Measurements from ENCODE around the gene AP2B1.

AP2B1 gene

GRCh38 chr17:35717475-35717874 is 130.4 kb downstream of the AP2B1 start:
- no peak overlapping the region for H3K18ac ChIP-seq (ENCODE audit: low read length)
- no peak overlapping the region for H2BK12ac ChIP-seq (ENCODE audit: low read length)
- H3K4me1 ChIP-seq (ENCODE audit: control insufficient read depth in 2 of 2, insufficient read depth in 1 of 2, low read depth in 1 of 2, low read length in 2 of 2): peaks cover 9 to 19% of the 10 kb centered on the region in 2 donors
- H3K36me3 ChIP-seq (replicated peaks in 1 of 2; ENCODE audit: control insufficient read depth in 2 of 2, insufficient read depth in 2 of 2, low read length in 2 of 2): peaks cover 9 to 70% of the 10 kb centered on the region in 2 donors
- no peak overlapping the region for H4K91ac ChIP-seq (ENCODE audit: low read depth, low read length, poor library complexity)
- no peak overlapping the region for H2AFZ ChIP-seq (ENCODE audit: low read length)
- DNase-seq (ENCODE audit: low spot score): no peak
- H3K4ac ChIP-seq (ENCODE audit: low read length): no peak overlapping the region
- no peaks in the 10 kb centered on the region for H3K27me3 ChIP-seq (ENCODE audit: control insufficient read depth in 3 of 3, insufficient read depth in 3 of 3, low read depth in 1 of 3, low read length in 3 of 3)
- H2BK15ac ChIP-seq (ENCODE audit: low read length): no peak overlapping the region
- H2AK5ac ChIP-seq (ENCODE audit: low read depth, low read length): no peak overlapping the region
- no peak overlapping the region for H3K14ac ChIP-seq (ENCODE audit: low read length)
- WGBS, 2 donors (ENCODE audit: extremely low coverage in 2 of 2, insufficient read length in 2 of 2, insufficient replicate concordance in 1 of 2): no CpG with 5 or more reads among the region's 2 CpGs
- no peaks in the 10 kb centered on the region for H3K9me3 ChIP-seq (replicated peaks in 1 of 2; ENCODE audit: control insufficient read depth in 2 of 2, insufficient read depth in 1 of 2, low read depth in 1 of 2, low read length in 2 of 2)
- H2BK5ac ChIP-seq (ENCODE audit: low read length): no peak overlapping the region
- H2BK120ac ChIP-seq (ENCODE audit: low read depth, low read length): no peak overlapping the region
- no peak overlapping the region for H3K23ac ChIP-seq (ENCODE audit: low read depth, low read length, poor library complexity)
- no peaks in the 10 kb centered on the region for H3K79me1 ChIP-seq (ENCODE audit: low read depth, low read length)
- no peak overlapping the region for H3K4me2 ChIP-seq (ENCODE audit: insufficient read depth, low read length, poor library complexity, severe bottlenecking)
- H3K4me3 ChIP-seq (ENCODE audit: low read length in 2 of 2): no peak overlapping the region
- H3K9ac ChIP-seq (ENCODE audit: low read depth, low read length, poor library complexity): no peak overlapping the region
- no peak overlapping the region for H4K8ac ChIP-seq (ENCODE audit: low read depth, low read length)
- no peak overlapping the region for H3K27ac ChIP-seq (replicated peaks; ENCODE audit: low read length)

- H3K27me3 ChIP-seq (ENCODE audit: control insufficient read depth in 3 of 3, insufficient read depth in 3 of 3, low read depth in 1 of 3, low read length in 3 of 3): no peaks in the 10 kb centered on the region
- H3K27ac ChIP-seq (replicated peaks; ENCODE audit: low read length): no peak overlapping the region
- H2BK5ac ChIP-seq (ENCODE audit: low read length): no peak overlapping the region
- no CpG with 5 or more reads among the region's 2 CpGs for WGBS, 2 donors (ENCODE audit: extremely low coverage in 2 of 2, insufficient read length in 2 of 2, insufficient replicate concordance in 1 of 2)
- no peak overlapping the region for H3K9ac ChIP-seq (ENCODE audit: low read depth, low read length, poor library complexity)
- no peak overlapping the region for H2AK5ac ChIP-seq (ENCODE audit: low read depth, low read length)
- H3K36me3 ChIP-seq (replicated peaks in 1 of 2; ENCODE audit: control insufficient read depth in 2 of 2, insufficient read depth in 2 of 2, low read length in 2 of 2): peaks cover 12 to 77% of the 10 kb centered on the region in 2 donors
- H3K23ac ChIP-seq (ENCODE audit: low read depth, low read length, poor library complexity): no peak overlapping the region
- no peak overlapping the region for H3K4ac ChIP-seq (ENCODE audit: low read length)
- no peak overlapping the region for H4K91ac ChIP-seq (ENCODE audit: low read depth, low read length, poor library complexity)
- no peaks in the 10 kb centered on the region for H3K4me1 ChIP-seq (ENCODE audit: control insufficient read depth in 2 of 2, insufficient read depth in 1 of 2, low read depth in 1 of 2, low read length in 2 of 2)
- no peak overlapping the region for H2BK120ac ChIP-seq (ENCODE audit: low read depth, low read length)
- H4K8ac ChIP-seq (ENCODE audit: low read depth, low read length): no peak overlapping the region
- no peak overlapping the region for H2AFZ ChIP-seq (ENCODE audit: low read length)
- H3K9me3 ChIP-seq (replicated peaks in 1 of 2; ENCODE audit: control insufficient read depth in 2 of 2, insufficient read depth in 1 of 2, low read depth in 1 of 2, low read length in 2 of 2): no peaks in the 10 kb centered on the region
- no peak for DNase-seq (ENCODE audit: low spot score)
- H3K79me1 ChIP-seq (ENCODE audit: low read depth, low read length): no peaks in the 10 kb centered on the region
- no peak overlapping the region for H3K14ac ChIP-seq (ENCODE audit: low read length)
- no peak overlapping the region for H2BK15ac ChIP-seq (ENCODE audit: low read length)
- no peak overlapping the region for H3K4me3 ChIP-seq (ENCODE audit: low read length in 2 of 2)
- H3K18ac ChIP-seq (ENCODE audit: low read length): no peak overlapping the region
- H3K4me2 ChIP-seq (ENCODE audit: insufficient read depth, low read length, poor library complexity, severe bottlenecking): no peak overlapping the region
- H2BK12ac ChIP-seq (ENCODE audit: low read length): no peak overlapping the region
These were observed 136.6 kb downstream of the AP2B1 start for GRCh38 chr17:35723735-35724134.

GRCh38 chr17:35725058-35725457 is 137.9 kb downstream of the AP2B1 start:
- Histone ChIP-seq H3K27ac (replicated peaks; ENCODE audit: low read length) (no peak overlapping the region), H2BK5ac (ENCODE audit: low read length) (no peak overlapping the region), H3K4ac (ENCODE audit: low read length) (no peak overlapping the region), H2BK12ac (ENCODE audit: low read length) (no peak overlapping the region), H3K14ac (ENCODE audit: low read length) (no peak overlapping the region), H2AFZ (ENCODE audit: low read length) (no peak overlapping the region), H3K18ac (ENCODE audit: low read length) (no peak overlapping the region), H3K9ac (ENCODE audit: low read depth, low read length, poor library complexity) (no peak overlapping the region), H3K9me3 (replicated peaks in 1 of 2; ENCODE audit: control insufficient read depth in 2 of 2, insufficient read depth in 1 of 2, low read depth in 1 of 2, low read length in 2 of 2) (no peaks in the 10 kb centered on the region), H3K4me2 (ENCODE audit: insufficient read depth, low read length, poor library complexity, severe bottlenecking) (no peak overlapping the region), H4K8ac (ENCODE audit: low read depth, low read length) (no peak overlapping the region), H2BK15ac (ENCODE audit: low read length) (no peak overlapping the region), H3K36me3 (replicated peaks in 1 of 2; ENCODE audit: control insufficient read depth in 2 of 2, insufficient read depth in 2 of 2, low read length in 2 of 2) (peaks cover 9 to 64% of the 10 kb centered on the region in 2 donors), H3K27me3 (ENCODE audit: control insufficient read depth in 3 of 3, insufficient read depth in 3 of 3, low read depth in 1 of 3, low read length in 3 of 3) (no peaks in the 10 kb centered on the region), H3K4me1 (ENCODE audit: control insufficient read depth in 2 of 2, insufficient read depth in 1 of 2, low read depth in 1 of 2, low read length in 2 of 2) (peaks cover 0 to 8% of the 10 kb centered on the region in 2 donors), H3K23ac (ENCODE audit: low read depth, low read length, poor library complexity) (no peak overlapping the region), H4K91ac (ENCODE audit: low read depth, low read length, poor library complexity) (no peak overlapping the region), H2AK5ac (ENCODE audit: low read depth, low read length) (no peak overlapping the region), H3K4me3 (ENCODE audit: low read length in 2 of 2) (no peak overlapping the region), H2BK120ac (ENCODE audit: low read depth, low read length) (no peak overlapping the region), H3K79me1 (ENCODE audit: low read depth, low read length) (no peaks in the 10 kb centered on the region)
- WGBS, 2 donors (ENCODE audit: extremely low coverage in 2 of 2, insufficient read length in 2 of 2, insufficient replicate concordance in 1 of 2): no CpG with 5 or more reads among the region's 4 CpGs
- no peak for DNase-seq (ENCODE audit: low spot score)

GRCh38 chr17:35725802-35726126 is 138.6 kb downstream of the AP2B1 start:
- Histone ChIP-seq H3K79me1 (ENCODE audit: low read depth, low read length) (no peaks in the 10 kb centered on the region), H2BK12ac (ENCODE audit: low read length) (no peak overlapping the region), H3K14ac (ENCODE audit: low read length) (no peak overlapping the region), H3K9ac (ENCODE audit: low read depth, low read length, poor library complexity) (no peak overlapping the region), H3K9me3 (replicated peaks in 1 of 2; ENCODE audit: control insufficient read depth in 2 of 2, insufficient read depth in 1 of 2, low read depth in 1 of 2, low read length in 2 of 2) (no peaks in the 10 kb centered on the region), H3K36me3 (replicated peaks in 1 of 2; ENCODE audit: control insufficient read depth in 2 of 2, insufficient read depth in 2 of 2, low read length in 2 of 2) (peaks cover 9 to 61% of the 10 kb centered on the region in 2 donors), H2BK5ac (ENCODE audit: low read length) (no peak overlapping the region), H3K4ac (ENCODE audit: low read length) (no peak overlapping the region), H3K4me3 (ENCODE audit: low read length in 2 of 2) (no peak overlapping the region), H2AFZ (ENCODE audit: low read length) (no peak overlapping the region), H2BK15ac (ENCODE audit: low read length) (no peak overlapping the region), H3K27ac (replicated peaks; ENCODE audit: low read length) (no peak overlapping the region), H3K4me2 (ENCODE audit: insufficient read depth, low read length, poor library complexity, severe bottlenecking) (no peak overlapping the region), H4K8ac (ENCODE audit: low read depth, low read length) (no peak overlapping the region), H3K4me1 (ENCODE audit: control insufficient read depth in 2 of 2, insufficient read depth in 1 of 2, low read depth in 1 of 2, low read length in 2 of 2) (peaks cover 0 to 11% of the 10 kb centered on the region in 2 donors), H3K27me3 (ENCODE audit: control insufficient read depth in 3 of 3, insufficient read depth in 3 of 3, low read depth in 1 of 3, low read length in 3 of 3) (no peaks in the 10 kb centered on the region), H4K91ac (ENCODE audit: low read depth, low read length, poor library complexity) (no peak overlapping the region), H3K23ac (ENCODE audit: low read depth, low read length, poor library complexity) (no peak overlapping the region), H2BK120ac (ENCODE audit: low read depth, low read length) (no peak overlapping the region), H3K18ac (ENCODE audit: low read length) (no peak overlapping the region), H2AK5ac (ENCODE audit: low read depth, low read length) (no peak overlapping the region)
- DNase-seq (ENCODE audit: low spot score): no peak
- WGBS, 2 donors (ENCODE audit: extremely low coverage in 2 of 2, insufficient read length in 2 of 2, insufficient replicate concordance in 1 of 2): no CpG with 5 or more reads among the region's 2 CpGs
